GM12878 (cell line): ENCODE results near the gene TMC8.
A peak's percentile ranks its signal among the peaks of the same experiment; 100 is the strongest.

Experiments used
- CHD2 ChIP-seq: IDR thresholded peaks from 2 replicates; pipeline ENCODE4 v1.6.1; 2011; ENCODE audit warnings: low read depth, low read length, improper control_type of control experiment, borderline replicate concordance
- CTCF ChIP-seq, 3 experiments: IDR thresholded peaks in 2 of 3; conservative IDR thresholded peaks in 1 of 3; 2 replicates each; pipeline ENCODE4 v1.5.1; 2011; ENCODE audit warnings: low read depth in 3 of 3, low read length in 3 of 3, mild to moderate bottlenecking in 3 of 3, control low read depth in 2 of 3, moderate library complexity in 2 of 3, inconsistent platforms in 1 of 3, mixed read lengths in 1 of 3; ENCODE audit not compliant: control insufficient read depth in 2 of 3, insufficient read depth in 1 of 3; ENCODE audit errors: extremely low read depth in 1 of 3
- EED ChIP-seq: sonication (generic); IDR thresholded peaks from 2 replicates; pipeline ENCODE4 v1.6.1; 2016; ENCODE audit warnings: antibody characterized with exemption, low read depth
- EP300 ChIP-seq, 2 experiments: fragments of 150-350 bp in 1 of 2; IDR thresholded peaks; 2 replicates each; pipeline ENCODE4 v1.6.1; 2011 to 2012; ENCODE audit warnings: low read depth in 2 of 2, low read length in 2 of 2, borderline replicate concordance in 1 of 2, improper control_type of control experiment in 1 of 2, inconsistent platforms in 1 of 2; ENCODE audit not compliant: control insufficient read depth in 1 of 2
- SIN3A ChIP-seq: IDR thresholded peaks from 2 replicates; pipeline ENCODE4 v1.6.1; 2012; ENCODE audit warnings: low read depth, low read length, improper control_type of control experiment
- SMAD1 ChIP-seq: fragments of 450-650 bp; IDR thresholded peaks from 2 replicates; pipeline ENCODE4 v1.6.1; 2018; ENCODE audit warnings: mild to moderate bottlenecking, low read depth; ENCODE audit not compliant: partially characterized antibody
- STAT1 ChIP-seq: fragments of 450-650 bp; conservative IDR thresholded peaks from 2 replicates; pipeline ENCODE4 v1.6.1; 2014; ENCODE audit warnings: antibody characterized with exemption, mild to moderate bottlenecking

GRCh38 chr17:78173097-78173715, 42.6 kb downstream of the TMC8 start:
- no peak for TF ChIP-seq CTCF (IDR thresholded peaks at IDR 0.05 in 2 of 3, conservative IDR thresholded peaks at IDR 0.05 in 1 of 3; ENCODE audit: control insufficient read depth in 2 of 3, extremely low read depth in 1 of 3, insufficient read depth in 1 of 3, low read depth in 3 of 3, low read length in 3 of 3)
- no peak for TF ChIP-seq STAT1
- TF ChIP-seq SMAD1 = no peak
- TF ChIP-seq CHD2 = no peak
- TF ChIP-seq EP300 (IDR thresholded peaks at IDR 0.05; ENCODE audit: borderline replicate concordance in 1 of 2, control insufficient read depth in 1 of 2, low read depth in 2 of 2, low read length in 2 of 2) = no peak; a peak in 1 of 4 replicates
- peak; percentile 55 for TF ChIP-seq EED
- TF ChIP-seq SIN3A = no peak
